ENCODE measurements around the gene ABCG8.
"Not testable (repeated sequence)": the region's sequence is repeated elsewhere in the genome, so short reads cannot be mapped to it uniquely, and the experiment has no call there.

The ABCG8 gene

GRCh38 chr2:43874776-43875451 lies 36.1 kb downstream of the ABCG8 start:
- no peak for DNase-seq

GRCh38 chr2:43877782-43878464 lies 39.2 kb downstream of the ABCG8 start:
- DNase-seq = peak; percentile 56

DNA sequence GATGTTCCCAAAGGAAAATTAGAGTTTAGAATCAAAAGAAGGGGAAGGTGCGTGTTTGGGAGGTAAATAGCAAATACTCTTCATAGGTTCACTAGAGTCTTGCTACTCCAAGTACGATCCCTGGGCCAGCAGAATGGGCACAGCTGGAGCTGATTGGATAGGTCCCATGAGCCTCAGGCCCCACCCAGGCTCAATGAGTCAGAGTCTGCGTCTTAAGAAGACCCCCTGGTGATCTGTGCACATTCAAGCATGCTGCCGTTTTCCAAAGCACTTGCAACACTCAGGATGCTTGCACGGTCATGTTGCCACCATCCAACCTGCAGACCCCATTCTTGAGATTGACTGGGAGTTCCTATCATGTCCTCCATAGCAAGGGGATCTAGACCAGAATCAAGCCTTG lies 40.5 kb downstream of the ABCG8 start:
- no peak for DNase-seq

DNA sequence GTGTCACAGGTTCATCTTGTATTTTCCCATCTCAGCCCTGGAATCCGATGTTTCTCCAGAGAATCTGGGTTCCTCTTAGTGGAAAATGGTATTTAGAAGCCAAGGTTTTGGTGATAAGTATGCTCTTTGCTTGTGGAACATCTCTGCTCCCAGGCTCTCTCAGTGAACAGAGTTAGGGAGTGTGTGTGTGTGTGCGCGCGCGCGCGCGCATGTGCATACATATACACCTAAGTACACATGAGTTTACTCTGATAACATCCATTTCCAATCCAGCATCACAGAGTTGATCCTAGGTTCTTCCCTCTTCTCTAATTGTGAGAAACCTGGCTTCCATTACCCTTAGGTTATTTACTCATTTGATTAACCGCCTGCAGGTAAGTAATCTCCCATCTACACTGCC lies 41.7 kb downstream of the ABCG8 start:
- DNase-seq = no peak

GRCh38 chr2:43880952-43881351 lies 42.2 kb downstream of the ABCG8 start:
- DNase-seq = no peak

GRCh38 chr2:43882312-43882711 lies 43.5 kb downstream of the ABCG8 start:
- DNase-seq = no peak

DNA sequence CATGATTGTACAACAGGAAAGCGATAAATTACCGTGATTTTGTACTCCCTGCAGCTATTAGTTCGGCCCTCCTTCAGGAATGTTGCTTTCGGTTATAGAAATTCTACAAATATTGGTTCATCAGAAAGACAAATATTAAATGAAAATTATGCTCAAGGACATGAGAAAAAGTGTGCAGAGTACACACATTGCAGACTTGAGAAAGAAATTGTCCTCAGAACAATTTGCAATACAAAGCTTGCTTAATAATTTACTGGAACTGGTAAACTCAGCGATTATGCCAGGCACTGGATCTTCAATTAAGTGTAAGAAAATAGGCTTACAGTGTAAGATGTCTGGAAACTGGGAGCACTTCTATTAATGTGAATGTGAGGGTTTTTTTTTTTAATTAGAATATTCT lies 45.9 kb downstream of the ABCG8 start:
- DNase-seq = no peak

DNA sequence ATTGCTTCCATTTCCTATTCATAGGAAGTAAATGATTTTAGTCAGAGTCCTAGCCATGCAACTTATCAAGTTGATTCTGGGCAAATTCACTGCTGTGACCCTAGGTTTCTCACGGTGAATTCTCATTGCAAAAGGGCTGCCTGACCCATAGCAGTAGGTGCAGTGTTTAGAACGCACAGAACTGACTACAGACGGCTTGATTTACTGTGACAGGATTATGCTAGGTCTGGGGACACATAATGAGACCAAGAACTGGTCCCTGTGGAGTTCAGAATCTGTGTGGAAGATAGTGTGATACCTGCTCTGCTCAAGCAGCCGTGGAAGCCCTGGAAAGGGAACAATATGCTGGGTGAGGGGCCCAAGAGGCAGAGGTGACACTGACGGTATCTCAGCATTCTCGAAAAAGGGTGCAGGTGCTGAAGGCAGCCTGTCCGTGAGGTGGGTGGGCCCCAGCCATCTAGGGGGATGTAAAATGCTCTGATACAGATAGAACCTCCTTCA lies 46.4 kb downstream of the ABCG8 start:
- no peak for DNase-seq

GRCh38 chr2:43887176-43887575 lies 48.4 kb downstream of the ABCG8 start:
- DNase-seq = peak; percentile 61

GRCh38 chr2:43889416-43889815 lies 50.6 kb downstream of the ABCG8 start:
- DNase-seq = no peak

DNA sequence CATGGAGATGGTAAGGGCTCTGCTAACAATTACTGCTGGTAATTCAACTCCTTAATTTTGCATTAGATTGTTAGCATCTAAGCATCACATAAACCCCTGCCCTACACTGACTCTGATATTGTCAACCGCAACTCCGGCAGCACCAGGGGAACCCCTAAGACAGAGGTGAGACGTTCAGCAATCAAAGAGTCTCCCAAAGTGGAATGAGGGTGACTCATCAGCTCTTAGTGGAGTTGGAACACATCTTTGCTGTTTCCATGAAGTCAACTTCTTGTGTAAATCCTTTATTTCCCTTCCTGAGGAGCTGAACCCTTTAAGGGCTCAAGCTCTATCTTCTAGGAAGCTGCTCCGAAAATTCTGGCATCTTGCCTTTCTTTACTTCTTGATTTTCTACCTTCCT lies 52.1 kb downstream of the ABCG8 start:
- DNase-seq = no peak

- no peak for DNase-seq
These were observed 56.0 kb downstream of the ABCG8 start for GRCh38 chr2:43894743-43895142.

DNA sequence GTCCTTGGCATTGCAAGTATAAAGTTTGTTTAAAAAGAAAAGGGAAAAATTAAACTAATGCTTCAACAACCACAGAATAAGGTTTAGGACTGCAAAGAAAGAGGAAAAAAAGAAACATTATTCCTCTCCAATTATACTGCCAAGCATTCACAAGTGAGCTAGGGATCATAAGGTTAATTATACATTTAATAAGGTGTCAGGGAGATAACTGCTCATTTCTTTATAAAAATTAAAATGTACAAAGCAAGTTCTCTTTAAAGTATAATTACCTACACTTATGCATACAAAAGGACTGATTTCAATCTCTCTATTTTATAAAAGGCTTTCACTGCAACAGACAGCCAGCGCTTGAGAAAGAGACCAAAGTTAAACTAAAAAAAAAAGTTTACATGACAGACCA lies 58.1 kb downstream of the ABCG8 start:
- no peak for DNase-seq

DNA sequence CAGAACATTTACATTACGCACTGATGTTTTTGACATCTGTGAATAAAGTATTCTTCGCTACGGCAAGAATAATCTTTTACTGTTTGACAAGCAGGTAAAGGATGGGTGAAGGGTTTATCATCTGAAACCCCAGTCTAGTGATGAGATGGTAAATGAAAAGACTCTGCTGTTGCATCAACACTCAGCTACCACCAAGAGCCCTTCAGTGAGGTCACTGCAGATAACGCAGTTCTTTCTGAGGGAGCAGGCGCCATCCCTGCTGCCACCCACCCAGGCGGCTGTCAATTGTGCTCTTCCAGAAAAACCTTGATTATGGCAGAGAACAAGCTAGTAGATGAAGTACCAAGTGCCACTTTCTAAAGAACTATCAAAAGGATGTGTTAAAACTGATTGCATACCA lies 58.7 kb downstream of the ABCG8 start:
- DNase-seq = no peak

- peak; percentile 55 for DNase-seq
These were observed 59.5 kb downstream of the ABCG8 start for GRCh38 chr2:43898134-43898837.

DNA sequence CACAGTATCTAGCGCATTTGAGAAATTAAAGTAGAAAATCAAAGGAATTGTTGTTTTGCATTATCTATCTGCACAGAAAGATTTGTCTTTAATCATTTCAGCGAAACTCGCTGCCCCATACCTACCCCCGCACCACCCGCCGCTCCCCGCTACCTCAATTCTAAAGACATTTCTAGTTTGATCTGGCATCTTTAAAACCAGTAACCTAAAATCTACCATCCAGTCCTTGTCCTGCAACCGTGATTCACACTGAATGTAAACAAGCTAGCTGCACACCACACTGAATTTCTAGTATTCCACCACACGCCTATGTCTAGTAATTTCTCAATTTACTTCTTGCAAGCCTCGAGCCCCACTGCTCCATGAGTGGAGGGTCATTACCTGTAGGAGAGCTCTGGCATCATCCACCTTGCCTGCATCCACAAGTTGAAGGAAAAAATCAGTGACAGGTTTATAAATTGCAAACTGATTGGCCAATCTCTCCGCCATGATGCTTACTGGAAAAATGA lies 60.1 kb downstream of the ABCG8 start:
- DNase-seq = no peak

DNA sequence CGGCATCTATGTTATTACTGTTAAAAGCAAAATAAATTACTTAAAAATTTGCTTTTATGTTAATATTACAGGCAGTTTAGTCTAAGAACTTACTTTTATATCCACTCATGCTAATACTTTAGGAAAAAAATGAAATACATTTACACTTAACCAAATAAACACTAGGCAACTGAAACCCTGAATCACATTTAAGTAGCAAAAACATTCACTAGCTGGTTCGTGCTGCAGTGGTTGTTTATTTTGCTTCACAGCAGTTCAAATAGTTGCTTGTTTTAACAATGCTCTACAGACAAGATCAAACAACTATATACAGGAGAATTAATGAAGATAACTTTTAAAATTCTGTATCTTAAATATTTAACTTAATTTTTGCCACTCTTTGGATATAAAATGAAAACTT lies 60.8 kb downstream of the ABCG8 start:
- no peak for DNase-seq

DNA sequence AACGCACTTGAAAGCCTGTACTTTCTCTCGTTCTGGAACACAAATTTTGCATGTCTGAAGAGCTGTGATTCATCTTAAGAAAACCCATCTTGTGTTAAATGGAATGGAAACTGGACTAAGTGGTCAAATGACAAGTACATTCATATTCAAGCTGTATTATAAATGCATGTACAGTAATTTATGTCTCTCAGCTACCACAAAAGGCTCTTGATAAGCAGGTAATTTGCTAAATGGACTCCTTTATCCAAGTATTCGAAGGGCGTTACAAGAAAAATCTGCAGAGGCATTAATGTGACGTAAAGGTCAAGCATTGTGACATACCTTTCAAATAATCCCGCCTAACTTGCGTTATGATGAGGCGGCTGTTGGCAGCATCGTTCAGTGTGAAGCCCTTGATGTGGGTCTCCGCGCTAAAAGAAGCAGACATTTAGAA lies 66.6 kb downstream of the ABCG8 start:
- no peak for DNase-seq

DNA sequence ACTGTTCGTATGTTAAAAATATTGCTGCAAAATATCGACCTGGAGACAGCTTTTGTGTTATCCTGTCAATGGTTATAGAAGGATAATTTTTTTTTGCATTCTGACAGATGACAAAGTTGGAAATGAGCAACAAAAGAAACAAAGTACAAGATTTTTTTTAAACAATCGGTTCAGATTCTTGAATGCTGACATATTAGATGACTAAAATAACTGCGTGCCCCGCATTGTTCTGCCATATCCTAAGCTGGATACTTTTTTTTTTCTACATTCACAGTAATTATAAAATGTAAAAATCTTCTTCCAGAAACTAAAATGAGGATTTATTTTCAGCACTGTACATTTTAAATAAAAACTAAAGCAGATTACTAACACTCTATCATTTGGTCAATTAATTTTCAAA lies 67.1 kb downstream of the ABCG8 start:
- DNase-seq = no peak

- no peak for DNase-seq
These were observed 67.8 kb downstream of the ABCG8 start for GRCh38 chr2:43906448-43907109.

DNA sequence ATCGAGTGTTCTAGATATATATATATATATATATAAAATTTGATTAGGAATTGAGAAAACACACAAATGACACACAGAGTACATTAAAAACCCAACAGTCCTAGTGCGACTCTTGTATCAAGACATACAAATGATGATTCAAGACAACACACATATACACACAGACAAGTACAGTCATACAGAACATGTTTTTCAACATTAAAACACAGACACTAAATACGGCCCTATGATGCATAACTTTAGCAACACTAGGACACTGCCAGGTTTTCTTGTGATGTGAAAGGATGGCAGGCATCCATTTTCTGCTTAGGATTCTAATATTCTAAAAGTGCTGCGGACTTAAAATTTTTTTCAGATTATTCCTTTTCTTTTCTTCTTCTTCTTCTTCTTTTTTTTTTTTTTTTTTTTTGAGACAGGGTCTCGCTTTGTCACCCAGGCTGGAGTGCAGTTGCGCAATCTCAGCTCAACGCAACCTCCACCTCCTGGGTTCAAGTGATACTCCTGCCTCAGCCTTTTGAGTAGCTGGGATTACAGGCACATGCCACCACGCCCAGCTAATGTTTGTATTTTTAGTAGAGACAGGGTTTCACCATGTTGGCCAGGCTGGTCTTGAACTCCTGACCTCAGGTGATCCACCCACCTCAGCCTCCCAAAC lies 72.5 kb downstream of the ABCG8 start:
- DNase-seq = not testable (repeated sequence)

DNA sequence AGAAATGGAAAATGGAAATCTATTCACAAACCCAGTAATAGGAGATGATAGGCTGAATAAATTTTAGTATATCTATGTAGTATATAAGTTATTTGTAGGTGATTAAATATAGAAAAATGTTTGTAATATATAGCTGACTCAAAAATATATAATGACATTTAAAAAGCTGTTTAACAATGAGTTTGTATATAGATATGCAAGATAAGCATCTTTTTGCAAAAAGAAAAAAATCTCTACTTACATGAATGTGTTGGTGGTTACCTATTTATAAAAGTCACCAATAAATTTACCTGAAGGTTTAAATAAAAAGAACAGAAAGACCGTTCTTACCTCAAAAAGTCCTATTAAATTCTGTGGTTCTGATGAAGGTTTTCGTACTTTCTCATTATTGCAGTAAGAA lies 85.7 kb downstream of the ABCG8 start:
- no peak for DNase-seq

GRCh38 chr2:43925431-43925830 lies 86.7 kb downstream of the ABCG8 start:
- no peak for DNase-seq

All from NCI-H2171 treated with DMSO at 0.1 percent for 48 hours (cell line).